ENCODE data around the gene TMEM139.
A peak's percentile ranks its signal among the peaks of the same experiment; 100 is the strongest.
"Not testable (repeated sequence)": the region's sequence is repeated elsewhere in the genome, so short reads cannot be mapped to it uniquely, and the experiment has no call there.

TMEM139 gene

DNA sequence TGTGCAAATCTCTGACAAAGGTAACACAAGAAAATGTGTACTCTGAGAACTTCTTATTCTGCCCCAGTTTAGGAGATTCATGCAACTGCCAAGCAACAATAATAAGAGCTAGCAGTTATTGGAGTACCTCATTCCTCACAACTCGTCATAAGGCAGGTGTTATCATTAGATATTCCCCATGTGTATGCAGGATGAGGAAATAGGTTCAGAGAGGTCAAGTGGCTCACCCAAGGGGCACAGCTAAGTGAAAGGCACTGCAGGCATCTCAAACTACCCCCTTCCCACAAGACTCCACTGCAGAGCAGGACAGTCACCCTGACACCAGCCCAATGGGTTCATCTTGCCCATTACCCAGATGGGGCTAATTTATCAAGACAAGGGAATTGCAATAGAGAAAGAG is 22.9 kb upstream of the TMEM139 start:
- no peak for DNase-seq

GRCh38 chr7:143263266-143264195 is 21.2 kb upstream of the TMEM139 start, which contains the start of gene GSTK1:
Gene GSTK1 (plus strand): TSS chr7:143263441. CDS start chr7:143263514, 73 bp downstream.
- peak; percentile 53 to 77 for DNase-seq

DNA sequence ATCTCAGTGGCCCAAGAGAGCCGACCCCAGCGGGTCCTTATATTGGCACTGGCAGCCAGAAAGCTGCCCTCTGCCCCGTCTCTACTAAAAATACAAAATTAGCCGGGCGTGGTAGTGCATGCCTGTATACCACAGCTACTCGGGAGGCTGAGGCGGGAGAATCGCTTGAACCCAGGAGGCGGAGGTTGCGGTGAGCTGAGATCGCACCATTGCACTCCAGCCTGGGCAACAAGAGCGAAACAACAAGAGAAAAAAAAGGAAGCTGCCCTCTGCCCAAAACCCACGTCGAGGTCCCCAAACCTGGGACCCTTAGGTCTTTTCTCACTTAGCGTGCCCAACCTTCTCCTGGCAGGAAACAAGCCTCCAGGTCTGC is 20.6 kb upstream of the TMEM139 start:
- not testable (repeated sequence) for DNase-seq

DNA sequence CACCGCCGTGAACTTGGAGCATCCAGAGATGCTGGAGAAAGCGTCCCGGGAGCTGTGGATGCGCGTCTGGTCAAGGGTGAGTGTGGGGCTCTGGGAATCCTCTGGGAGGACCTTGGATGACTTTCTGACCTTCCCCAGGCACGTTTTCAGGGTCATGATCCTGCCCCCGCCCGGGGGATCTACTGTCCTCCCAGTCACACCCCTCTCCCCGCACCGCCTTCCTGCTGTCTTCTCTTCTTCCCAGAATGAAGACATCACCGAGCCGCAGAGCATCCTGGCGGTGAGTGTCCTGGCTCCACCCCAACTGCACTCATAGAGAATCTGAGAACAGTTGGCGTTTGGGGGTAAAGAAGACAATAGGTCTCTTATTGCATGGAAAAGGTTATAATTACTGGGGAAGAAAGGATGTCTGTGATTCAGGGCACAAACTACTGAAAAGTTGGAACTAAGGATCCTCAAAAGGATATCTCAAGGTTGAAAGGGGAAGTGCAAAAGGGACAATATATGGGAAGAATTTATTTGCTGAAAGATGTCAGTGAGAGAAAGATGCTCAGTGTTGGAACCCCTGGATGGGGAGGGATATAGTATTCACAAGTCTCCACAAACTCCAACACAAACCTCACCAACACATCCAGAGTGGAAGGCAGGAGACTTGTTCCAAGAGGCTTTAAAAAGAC is 19.6 kb upstream of the TMEM139 start:
- DNase-seq = no peak

GRCh38 chr7:143269251-143269650 is 15.5 kb upstream of the TMEM139 start:
- no peak for DNase-seq

GRCh38 chr7:143271240-143271639 is 13.5 kb upstream of the TMEM139 start:
- no peak for DNase-seq

GRCh38 chr7:143272871-143273270 is 11.9 kb upstream of the TMEM139 start:
- DNase-seq = no peak

DNA sequence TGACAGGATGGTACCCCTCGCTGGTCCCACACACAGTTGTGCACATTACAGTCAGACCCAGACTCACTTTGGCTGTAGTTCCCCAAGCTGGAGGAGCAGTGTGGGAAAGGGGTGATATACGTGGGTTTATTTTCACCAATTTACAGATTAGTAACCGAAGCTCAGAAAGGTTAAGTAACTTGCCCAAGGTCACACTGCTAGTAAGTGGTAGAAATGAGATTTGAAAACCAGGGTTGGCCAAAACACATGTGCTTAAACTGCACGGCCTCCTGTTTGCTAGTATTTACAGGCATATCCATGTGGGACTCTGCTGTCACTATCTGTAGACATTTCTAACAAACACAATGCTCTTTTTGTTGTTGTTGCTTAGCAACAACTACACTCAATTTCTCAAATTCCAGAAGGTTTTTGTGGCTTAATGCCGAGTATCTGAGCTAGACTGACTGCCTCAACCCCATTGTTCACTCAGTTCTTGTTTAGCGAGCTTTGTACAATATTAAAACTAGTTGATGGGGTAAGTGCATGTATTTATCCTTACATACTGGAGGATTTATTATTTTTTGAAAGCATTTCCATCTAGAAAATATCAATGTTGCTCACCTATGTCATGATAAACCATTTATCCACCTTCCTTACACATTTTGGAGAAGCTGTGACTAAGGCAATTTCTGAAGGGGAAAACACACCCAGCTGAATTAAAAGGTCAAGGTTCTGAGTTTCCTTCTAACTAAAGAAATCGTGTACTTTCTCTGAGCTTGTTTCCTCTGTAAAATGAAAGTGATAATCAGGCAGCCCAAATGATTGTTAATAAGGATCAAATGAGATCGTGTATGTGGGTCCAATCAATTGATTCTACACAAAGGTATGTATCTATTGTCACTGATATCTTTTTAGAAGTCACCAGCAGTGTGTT is 5.3 kb upstream of the TMEM139 start:
- DNase-seq = no peak

GRCh38 chr7:143280160-143280559 is 4.6 kb upstream of the TMEM139 start:
- no peak for DNase-seq

GRCh38 chr7:143280566-143280965 is 4.2 kb upstream of the TMEM139 start:
- DNase-seq = no peak

- DNase-seq = no peak
These were observed 3.2 kb upstream of the TMEM139 start for GRCh38 chr7:143281529-143281928.

- no peak for DNase-seq
These were observed 2.6 kb upstream of the TMEM139 start for GRCh38 chr7:143282124-143282523.

DNA sequence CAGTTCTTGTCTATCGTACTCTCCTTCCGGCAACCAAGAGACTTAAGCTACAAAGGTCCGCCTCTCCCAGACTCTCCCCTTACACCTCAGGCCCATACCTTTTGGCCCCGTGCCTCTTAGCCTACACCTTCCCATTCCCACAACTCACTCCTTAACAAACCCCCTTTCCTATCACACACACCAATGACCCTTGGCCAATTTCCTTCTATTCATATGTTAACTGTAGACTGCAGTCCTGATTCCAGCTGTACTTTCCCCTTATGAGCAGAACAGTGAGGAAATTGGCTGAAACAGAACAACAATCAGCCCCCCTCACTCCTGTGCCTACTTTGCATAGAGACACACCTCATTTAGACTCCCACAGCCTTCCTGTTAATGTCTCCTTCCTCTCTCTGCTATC is 1.4 kb upstream of the TMEM139 start:
- DNase-seq = no peak

DNA sequence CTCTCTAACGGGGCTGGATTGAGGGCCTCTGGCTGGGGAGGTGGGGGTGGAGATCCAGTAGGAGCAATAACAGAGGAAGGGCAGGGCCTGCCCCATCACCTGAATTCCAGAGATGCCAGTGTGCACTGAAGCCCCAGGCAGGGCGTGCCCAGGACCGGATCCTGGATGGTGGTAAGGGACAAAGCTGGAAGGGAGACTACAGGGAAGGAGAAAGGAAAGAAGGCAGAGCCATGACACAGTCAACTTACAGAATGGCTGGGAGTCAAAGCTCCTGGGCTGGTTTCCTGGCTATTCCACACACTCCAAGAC is 666 bp downstream of the TMEM139 start:
- no peak for DNase-seq

- no peak for DNase-seq
These were observed 1.2 kb downstream of the TMEM139 start for GRCh38 chr7:143285806-143286521.

GRCh38 chr7:143286522-143286890 is 1.7 kb downstream of the TMEM139 start:
- no peak for DNase-seq

- DNase-seq = no peak
These were observed 2.7 kb downstream of the TMEM139 start for GRCh38 chr7:143287339-143287934.

DNA sequence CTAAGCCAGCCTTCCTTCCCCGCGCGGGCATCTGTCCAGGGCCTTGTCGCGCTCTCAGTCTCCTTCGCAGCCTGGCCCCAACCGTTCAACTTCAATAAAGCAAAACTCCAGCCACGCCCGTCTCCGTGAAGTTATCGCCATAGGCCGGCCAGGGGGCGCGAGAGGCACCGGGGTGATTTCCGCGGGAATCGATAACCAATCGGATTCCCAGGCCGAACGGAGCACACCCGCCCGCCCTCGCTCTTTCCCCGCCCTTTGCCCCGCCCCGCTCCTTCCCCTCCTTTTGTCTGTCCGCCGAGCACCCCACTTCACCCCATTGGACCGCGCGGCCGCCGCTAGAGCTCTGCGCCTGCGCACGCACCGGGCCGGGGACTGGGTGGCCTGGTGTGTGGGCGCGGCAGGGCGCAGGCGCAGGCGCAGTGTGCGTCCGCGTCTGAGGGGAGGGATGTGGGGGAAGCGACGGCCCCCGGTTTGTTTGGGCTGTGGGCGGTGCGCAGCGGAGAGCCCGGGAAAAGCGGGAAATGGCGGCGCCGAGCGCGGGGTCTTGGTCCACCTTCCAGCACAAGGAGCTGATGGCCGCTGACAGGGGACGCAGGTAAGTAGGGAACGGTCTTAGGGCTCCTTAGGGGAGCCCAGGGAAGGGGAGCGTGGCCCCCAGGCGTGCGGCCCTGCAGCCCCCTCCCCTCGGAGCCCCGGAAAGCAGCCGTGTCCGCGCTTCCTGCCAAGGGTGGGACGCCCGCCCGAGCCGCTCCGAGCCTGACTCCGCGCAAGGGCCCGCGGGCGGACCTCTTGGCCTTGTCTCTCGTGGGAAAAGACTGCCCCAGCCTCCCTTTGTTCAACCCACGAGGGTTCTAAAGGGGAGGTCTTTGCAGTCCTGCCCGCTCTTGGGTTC is 3.4 kb downstream of the TMEM139 start, which contains the start of gene CASP2:
CASP2 (plus strand) TSS at position 417 of the 892 bp plus-strand sequence; CDS start at position 522, 105 bp downstream.
- peak; percentile 92 to 97 for DNase-seq

DNA sequence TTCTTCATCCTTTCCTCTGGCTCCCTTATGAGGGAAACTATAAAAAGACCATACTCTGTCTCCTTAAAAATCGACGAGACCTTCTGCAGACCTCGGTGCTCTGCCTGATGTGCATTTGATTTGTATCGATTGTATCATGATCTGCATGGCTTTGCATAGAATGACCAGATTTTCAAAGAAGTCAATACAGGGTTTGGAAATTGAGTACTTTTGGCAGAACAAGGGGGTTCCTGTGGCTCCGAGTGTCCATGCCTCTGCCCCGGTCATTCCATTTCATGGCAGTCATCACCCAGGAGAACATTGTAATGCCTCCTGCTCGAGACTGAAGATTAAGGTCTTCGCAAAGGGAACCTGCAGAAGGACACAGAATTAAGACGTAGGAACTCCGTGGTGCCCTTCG is 4.1 kb downstream of the TMEM139 start:
- DNase-seq = no peak

DNA sequence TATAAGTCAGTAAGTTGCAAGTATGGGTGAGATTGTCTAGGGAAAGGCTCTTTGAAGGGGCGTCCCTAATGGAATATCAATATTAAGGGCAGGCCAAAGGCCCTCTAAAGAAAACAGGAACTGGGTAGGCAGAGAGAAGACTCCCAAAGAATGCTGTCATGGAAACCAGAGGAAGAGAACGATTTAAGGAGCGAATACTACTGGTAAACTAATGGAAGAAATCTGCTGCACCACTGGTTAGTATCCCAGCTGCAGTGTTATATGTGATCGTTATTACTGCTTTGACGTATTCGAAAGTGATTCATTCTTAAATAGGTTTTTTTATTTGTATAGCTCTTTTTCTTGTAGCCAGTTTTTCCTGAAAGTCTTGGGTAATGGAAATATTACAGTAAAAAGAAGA is 4.7 kb downstream of the TMEM139 start:
- no peak for DNase-seq

DNA sequence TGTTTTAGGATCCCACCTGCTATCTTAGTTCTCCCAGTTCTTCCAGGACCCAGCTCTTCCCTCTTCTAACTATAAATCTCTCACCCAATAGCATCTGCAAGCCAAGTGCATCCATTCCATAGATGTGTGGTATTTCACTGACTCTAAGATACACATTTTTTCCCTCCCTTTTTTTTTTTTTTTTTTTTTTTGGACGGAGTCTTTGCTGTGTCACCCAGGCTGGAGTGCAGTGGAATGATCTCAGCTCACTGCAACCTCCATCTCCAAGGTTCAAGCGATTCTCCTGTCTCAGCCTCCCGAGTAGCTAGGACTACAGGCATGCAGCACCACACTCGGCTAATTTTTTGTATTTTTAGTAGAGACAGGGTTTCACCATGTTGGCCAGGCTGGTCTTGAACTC is 5.1 kb downstream of the TMEM139 start:
- DNase-seq = not testable (repeated sequence)
